ENCODE measurements around the gene XPNPEP3.

DNA sequence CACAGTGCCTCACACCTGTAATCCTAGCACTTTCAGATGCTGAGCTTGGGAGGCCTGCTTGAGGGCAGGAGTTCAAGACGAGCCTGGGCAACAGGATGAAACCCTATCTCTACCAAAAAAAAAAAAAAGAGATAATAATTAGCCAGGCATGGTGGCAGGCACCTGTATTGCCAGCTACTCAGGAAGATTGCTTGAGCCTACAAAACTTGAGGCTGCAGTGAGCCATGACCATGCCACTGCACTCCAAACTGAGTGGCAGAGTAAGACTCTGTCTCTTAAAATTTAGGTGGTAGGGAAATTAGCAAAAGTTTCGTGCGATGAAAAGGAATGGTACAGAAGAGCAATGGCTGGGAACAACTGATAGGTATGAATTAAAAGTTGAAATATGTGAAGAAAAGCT, 18.5 kb upstream of the XPNPEP3 start:
- TF ChIP-seq, protein P1, sequence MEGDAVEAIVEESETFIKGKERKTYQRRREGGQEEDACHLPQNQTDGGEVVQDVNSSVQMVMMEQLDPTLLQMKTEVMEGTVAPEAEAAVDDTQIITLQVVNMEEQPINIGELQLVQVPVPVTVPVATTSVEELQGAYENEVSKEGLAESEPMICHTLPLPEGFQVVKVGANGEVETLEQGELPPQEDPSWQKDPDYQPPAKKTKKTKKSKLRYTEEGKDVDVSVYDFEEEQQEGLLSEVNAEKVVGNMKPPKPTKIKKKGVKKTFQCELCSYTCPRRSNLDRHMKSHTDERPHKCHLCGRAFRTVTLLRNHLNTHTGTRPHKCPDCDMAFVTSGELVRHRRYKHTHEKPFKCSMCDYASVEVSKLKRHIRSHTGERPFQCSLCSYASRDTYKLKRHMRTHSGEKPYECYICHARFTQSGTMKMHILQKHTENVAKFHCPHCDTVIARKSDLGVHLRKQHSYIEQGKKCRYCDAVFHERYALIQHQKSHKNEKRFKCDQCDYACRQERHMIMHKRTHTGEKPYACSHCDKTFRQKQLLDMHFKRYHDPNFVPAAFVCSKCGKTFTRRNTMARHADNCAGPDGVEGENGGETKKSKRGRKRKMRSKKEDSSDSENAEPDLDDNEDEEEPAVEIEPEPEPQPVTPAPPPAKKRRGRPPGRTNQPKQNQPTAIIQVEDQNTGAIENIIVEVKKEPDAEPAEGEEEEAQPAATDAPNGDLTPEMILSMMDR (IDR thresholded peaks at IDR 0.05) = no peak
- TF ChIP-seq POLR2A (IDR thresholded peaks at IDR 0.05) = no peak

Data from vagina (tissue), 2 donors.